Measurements from ENCODE around the gene MED31.

Gene MED31

GRCh38 chr17:6605142-6605541 is 46.3 kb downstream of the MED31 start:
- no peak for TF ChIP-seq CTCF (IDR thresholded peaks at IDR 0.05; ENCODE audit: control insufficient read depth, insufficient read depth, low read depth, low read length, missing control alignments)
- no peak for DNase-seq (ENCODE audit: low read depth)
- H3K4me3 ChIP-seq (ENCODE audit: control insufficient read depth, low read depth, low read length), result no peak overlapping the region

GRCh38 chr17:6603744-6604325 is 47.6 kb downstream of the MED31 start:
- no peak overlapping the region for H3K4me3 ChIP-seq (ENCODE audit: control insufficient read depth, low read depth, low read length)
- DNase-seq (ENCODE audit: low read depth), result no peak
- TF ChIP-seq CTCF (IDR thresholded peaks at IDR 0.05; ENCODE audit: control insufficient read depth, insufficient read depth, low read depth, low read length, missing control alignments), result no peak

- no peak for TF ChIP-seq CTCF (IDR thresholded peaks at IDR 0.05; ENCODE audit: control insufficient read depth, insufficient read depth, low read depth, low read length, missing control alignments)
Observed at GRCh38 chr17:6602141-6602540, 49.3 kb downstream of the MED31 start.

GRCh38 chr17:6599364-6599763 is 52.0 kb downstream of the MED31 start:
- no peak overlapping the region for H3K4me3 ChIP-seq (ENCODE audit: control insufficient read depth, low read depth, low read length)
- TF ChIP-seq CTCF (IDR thresholded peaks at IDR 0.05; ENCODE audit: control insufficient read depth, insufficient read depth, low read depth, low read length, missing control alignments), result no peak
- no peak for DNase-seq (ENCODE audit: low read depth)

More at GRCh38 chr17:6602141-6602540, 49.3 kb downstream of the MED31 start:
- no peak overlapping the region for H3K4me3 ChIP-seq (ENCODE audit: control insufficient read depth, low read depth, low read length)
- no peak for DNase-seq (ENCODE audit: low read depth)

GRCh38 chr17:6597727-6598126 is 53.7 kb downstream of the MED31 start:
- no peak overlapping the region for H3K4me3 ChIP-seq (ENCODE audit: control insufficient read depth, low read depth, low read length)
- DNase-seq (ENCODE audit: low read depth), result no peak
- TF ChIP-seq CTCF (IDR thresholded peaks at IDR 0.05; ENCODE audit: control insufficient read depth, insufficient read depth, low read depth, low read length, missing control alignments), result no peak

GRCh38 chr17:6596941-6597340 is 54.5 kb downstream of the MED31 start:
- no peak for DNase-seq (ENCODE audit: low read depth)
- H3K4me3 ChIP-seq (ENCODE audit: control insufficient read depth, low read depth, low read length), result no peak overlapping the region
- TF ChIP-seq CTCF (IDR thresholded peaks at IDR 0.05; ENCODE audit: control insufficient read depth, insufficient read depth, low read depth, low read length, missing control alignments), result no peak

GRCh38 chr17:6596511-6596910 is 54.9 kb downstream of the MED31 start:
- TF ChIP-seq CTCF (IDR thresholded peaks at IDR 0.05; ENCODE audit: control insufficient read depth, insufficient read depth, low read depth, low read length, missing control alignments), result no peak
- no peak overlapping the region for H3K4me3 ChIP-seq (ENCODE audit: control insufficient read depth, low read depth, low read length)
- no peak for DNase-seq (ENCODE audit: low read depth)

Data from AG09309 (cell line).